ENCODE data around the gene GRIK3. TPM values are rescaled to one million over a fixed set of nuclear protein-coding genes. Genes with fewer than 3 reads are reported as not detected.

GRIK3 gene
- total RNA-seq, 1 donor from 2014 or later = 0.27 TPM

DNA sequence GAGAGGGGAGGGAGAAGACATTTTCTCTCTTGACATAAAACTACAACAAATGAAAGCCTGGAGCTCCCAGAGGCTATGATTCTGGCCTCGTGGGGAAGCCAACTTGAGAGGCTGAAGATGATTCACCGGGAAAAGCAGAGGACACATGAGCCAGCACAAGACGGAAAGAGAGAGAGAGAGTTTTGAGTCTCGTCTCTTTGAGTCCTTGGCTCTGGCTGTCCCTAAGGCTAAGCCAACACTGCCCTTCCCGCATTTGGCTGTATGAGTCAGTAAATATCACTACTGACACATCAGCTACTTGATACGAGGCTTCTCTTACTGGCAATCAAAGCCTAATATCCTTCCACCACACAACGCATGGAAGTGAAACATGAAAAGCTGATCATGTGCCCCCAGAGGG is 95.5 kb downstream of the GRIK3 start:
- DNase-seq (no peak), ATAC-seq (no peak)
- no peaks in the 10 kb centered on the region for H3K9me3 ChIP-seq
- H3K4me1 ChIP-seq = no peaks in the 10 kb centered on the region
- TF ChIP-seq, protein P1, sequence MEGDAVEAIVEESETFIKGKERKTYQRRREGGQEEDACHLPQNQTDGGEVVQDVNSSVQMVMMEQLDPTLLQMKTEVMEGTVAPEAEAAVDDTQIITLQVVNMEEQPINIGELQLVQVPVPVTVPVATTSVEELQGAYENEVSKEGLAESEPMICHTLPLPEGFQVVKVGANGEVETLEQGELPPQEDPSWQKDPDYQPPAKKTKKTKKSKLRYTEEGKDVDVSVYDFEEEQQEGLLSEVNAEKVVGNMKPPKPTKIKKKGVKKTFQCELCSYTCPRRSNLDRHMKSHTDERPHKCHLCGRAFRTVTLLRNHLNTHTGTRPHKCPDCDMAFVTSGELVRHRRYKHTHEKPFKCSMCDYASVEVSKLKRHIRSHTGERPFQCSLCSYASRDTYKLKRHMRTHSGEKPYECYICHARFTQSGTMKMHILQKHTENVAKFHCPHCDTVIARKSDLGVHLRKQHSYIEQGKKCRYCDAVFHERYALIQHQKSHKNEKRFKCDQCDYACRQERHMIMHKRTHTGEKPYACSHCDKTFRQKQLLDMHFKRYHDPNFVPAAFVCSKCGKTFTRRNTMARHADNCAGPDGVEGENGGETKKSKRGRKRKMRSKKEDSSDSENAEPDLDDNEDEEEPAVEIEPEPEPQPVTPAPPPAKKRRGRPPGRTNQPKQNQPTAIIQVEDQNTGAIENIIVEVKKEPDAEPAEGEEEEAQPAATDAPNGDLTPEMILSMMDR (IDR thresholded peaks at IDR 0.05) = no peak
- intact Hi-C loops (cut with DNase I) = no loop called here
- no peak overlapping the region for H3K27ac ChIP-seq
- no peak overlapping the region for H3K4me3 ChIP-seq
- peaks cover 44% of the 10 kb centered on the region for H3K27me3 ChIP-seq (ENCODE audit: low read depth)
- H3K36me3 ChIP-seq = no peaks in the 10 kb centered on the region

DNA sequence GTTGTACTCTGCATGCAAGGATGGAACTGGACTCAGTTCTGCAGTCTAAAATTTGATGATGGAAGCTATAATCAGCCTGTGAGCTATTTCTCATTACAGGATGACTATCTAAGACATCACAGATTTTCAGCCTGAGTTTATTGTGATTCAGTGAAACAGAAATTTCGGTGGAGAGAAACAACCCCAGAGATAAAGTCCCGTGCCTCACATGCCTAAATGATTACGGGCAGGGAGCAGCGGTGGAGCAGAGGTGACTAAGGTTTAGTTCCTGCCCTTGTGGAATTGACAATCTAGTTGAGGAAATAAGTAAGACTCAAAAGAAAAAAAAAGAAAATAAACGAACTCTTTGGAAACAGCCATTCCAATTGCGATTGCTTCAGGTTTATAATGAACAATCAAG is 96.9 kb downstream of the GRIK3 start:
- H3K4me3 ChIP-seq = no peak overlapping the region
- H3K27me3 ChIP-seq (ENCODE audit: low read depth) = peaks cover 32% of the 10 kb centered on the region
- intact Hi-C loops (cut with DNase I) = no loop called here
- ATAC-seq (no peak), DNase-seq (no peak)
- H3K27ac ChIP-seq = no peak overlapping the region
- H3K9me3 ChIP-seq = no peaks in the 10 kb centered on the region
- TF ChIP-seq, protein P1 (IDR thresholded peaks at IDR 0.05) = no peak
- H3K4me1 ChIP-seq = no peaks in the 10 kb centered on the region
- H3K36me3 ChIP-seq = no peaks in the 10 kb centered on the region

DNA sequence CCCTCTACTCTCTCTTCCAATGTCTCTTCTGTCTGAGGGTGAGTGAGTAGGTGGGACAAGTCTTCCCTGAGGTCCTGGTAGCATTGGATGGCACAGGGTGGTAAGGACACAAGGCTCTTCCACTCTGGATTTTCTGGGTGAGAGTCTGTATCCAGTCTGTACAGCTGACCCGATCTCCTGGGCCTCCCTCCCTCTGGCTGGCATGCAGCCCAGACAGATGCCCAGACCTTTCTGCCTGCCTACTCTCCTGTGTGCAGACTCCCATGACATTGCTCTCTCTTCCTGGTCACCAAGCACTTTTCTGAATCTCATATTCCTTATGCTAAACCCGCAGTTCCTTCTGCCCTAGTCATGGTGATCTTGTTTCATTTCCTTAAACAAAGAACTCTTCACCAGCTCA is 100.3 kb downstream of the GRIK3 start:
- no peaks in the 10 kb centered on the region for H3K4me1 ChIP-seq
- intact Hi-C loops (cut with DNase I) = no loop called here
- ATAC-seq = no peak
- no peaks in the 10 kb centered on the region for H3K36me3 ChIP-seq
- TF ChIP-seq, protein P1 (IDR thresholded peaks at IDR 0.05) = no peak
- no peak overlapping the region for H3K27ac ChIP-seq
- peaks cover 31% of the 10 kb centered on the region for H3K27me3 ChIP-seq (ENCODE audit: low read depth)
- H3K9me3 ChIP-seq = no peaks in the 10 kb centered on the region
- H3K4me3 ChIP-seq = no peak overlapping the region
- no peak for DNase-seq

DNA sequence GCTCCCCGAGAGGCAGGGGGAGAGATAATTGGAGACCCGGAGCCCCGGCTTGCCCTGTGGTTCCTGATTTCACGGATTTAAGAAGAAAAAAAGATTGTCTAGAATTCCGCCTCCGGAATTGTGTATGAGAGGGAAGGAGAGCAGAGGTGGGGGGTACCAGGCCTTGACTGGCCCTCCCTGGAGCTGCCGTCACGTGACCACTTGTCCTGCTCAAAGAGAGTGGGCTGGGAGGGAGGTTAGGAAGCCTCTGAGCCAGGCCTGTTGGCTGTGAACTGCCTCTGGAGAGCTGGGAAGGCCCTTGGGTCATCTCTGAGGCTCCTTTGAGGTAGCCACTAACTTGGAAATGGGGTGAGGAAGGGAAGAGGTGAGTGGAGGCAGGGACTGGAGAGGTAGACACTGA is 106.5 kb downstream of the GRIK3 start:
- H3K4me1 ChIP-seq = no peaks in the 10 kb centered on the region
- no peak overlapping the region for H3K4me3 ChIP-seq
- H3K36me3 ChIP-seq = no peaks in the 10 kb centered on the region
- intact Hi-C loops (cut with DNase I) = no loop called here
- ATAC-seq (no peak), DNase-seq (no peak)
- TF ChIP-seq, protein P1 (IDR thresholded peaks at IDR 0.05) = no peak
- H3K27ac ChIP-seq = no peak overlapping the region
- peaks cover 9% of the 10 kb centered on the region for H3K27me3 ChIP-seq (ENCODE audit: low read depth)
- no peaks in the 10 kb centered on the region for H3K9me3 ChIP-seq

DNA sequence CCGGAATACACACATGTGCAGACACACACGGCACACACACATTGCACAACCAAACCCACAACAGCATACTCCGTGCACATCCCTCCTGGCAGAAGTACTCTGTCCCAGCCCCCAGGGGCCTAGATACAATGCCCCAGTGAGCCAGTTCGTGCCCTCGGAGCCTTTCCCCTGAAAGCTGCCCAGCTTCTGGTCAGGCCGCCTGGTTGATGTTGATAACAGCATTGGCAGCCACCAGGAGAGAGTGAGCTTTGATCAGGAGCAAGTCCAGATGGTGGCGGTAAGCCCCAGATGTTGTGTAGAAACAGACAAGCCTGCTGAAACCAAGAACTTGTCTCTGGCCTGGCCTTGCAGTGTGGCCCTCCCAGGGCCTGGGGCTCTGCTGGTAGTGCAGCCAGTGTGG is 109.1 kb downstream of the GRIK3 start:
- no peak overlapping the region for H3K4me3 ChIP-seq
- no peak for DNase-seq
- H3K27ac ChIP-seq = no peak overlapping the region
- TF ChIP-seq, protein P1 (IDR thresholded peaks at IDR 0.05) = no peak
- H3K36me3 ChIP-seq = no peaks in the 10 kb centered on the region
- peaks cover 5% of the 10 kb centered on the region for H3K27me3 ChIP-seq (ENCODE audit: low read depth)
- no peaks in the 10 kb centered on the region for H3K4me1 ChIP-seq
- ATAC-seq = no peak
- H3K9me3 ChIP-seq = no peaks in the 10 kb centered on the region
- intact Hi-C loops (cut with DNase I) = no loop called here

DNA sequence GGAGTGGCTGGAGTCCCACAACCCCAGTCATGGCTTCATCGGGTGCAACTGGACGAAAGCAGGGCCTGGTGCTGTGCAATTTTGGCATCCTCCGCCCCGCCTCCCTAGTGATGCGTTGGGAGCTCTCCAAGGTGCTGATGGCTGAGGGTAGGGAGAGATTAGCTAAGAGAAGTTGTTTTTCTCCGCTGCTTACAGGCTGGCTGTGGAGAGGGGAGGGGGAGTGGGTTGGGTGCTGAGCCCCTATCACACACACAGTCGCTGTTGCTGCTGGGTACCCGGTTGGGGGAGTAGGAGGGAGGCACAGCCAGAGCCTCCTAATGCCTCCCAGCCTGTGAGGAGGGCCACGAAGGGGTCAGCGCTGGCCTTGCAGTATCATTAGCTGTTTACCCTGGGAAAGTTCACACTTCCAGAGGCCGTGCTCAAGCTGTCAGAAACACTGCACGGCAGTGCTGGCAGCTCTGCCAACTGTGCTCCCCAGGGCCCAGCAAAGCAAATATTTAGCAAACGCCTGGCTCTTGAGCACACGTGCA is 110.0 kb downstream of the GRIK3 start:
- TF ChIP-seq, protein P1 (IDR thresholded peaks at IDR 0.05) = no peak
- H3K4me3 ChIP-seq = no peak overlapping the region
- intact Hi-C loops (cut with DNase I) = no loop called here
- peaks cover 5% of the 10 kb centered on the region for H3K27me3 ChIP-seq (ENCODE audit: low read depth)
- ATAC-seq = peak; percentile 44 to 59
- H3K9me3 ChIP-seq = no peaks in the 10 kb centered on the region
- DNase-seq = peak; percentile 55
- no peak overlapping the region for H3K27ac ChIP-seq
- no peaks in the 10 kb centered on the region for H3K4me1 ChIP-seq
- H3K36me3 ChIP-seq = no peaks in the 10 kb centered on the region

All from lower lobe of right lung (tissue), 2 donors.